ENCODE results near the gene GSK3B.
"Not testable (repeated sequence)": the region's sequence is repeated elsewhere in the genome, so short reads cannot be mapped to it uniquely, and the experiment has no call there.

Gene GSK3B

GRCh38 chr3:120062474-120062873, 31.8 kb downstream of the GSK3B start:
- Mint-ChIP-seq H3K9me3 (peaks cover 15% of the 10 kb centered on the region), H3K4me1 (peaks cover 12% of the 10 kb centered on the region), H3K27me3 (ENCODE audit: low read depth, poor library complexity) (no peaks in the 10 kb centered on the region), H3K4me3 (no peak overlapping the region), H3K36me3 (ENCODE audit: low read depth) (peaks cover 37% of the 10 kb centered on the region), H3K27ac (no peak overlapping the region)
- TF ChIP-seq, protein P1, sequence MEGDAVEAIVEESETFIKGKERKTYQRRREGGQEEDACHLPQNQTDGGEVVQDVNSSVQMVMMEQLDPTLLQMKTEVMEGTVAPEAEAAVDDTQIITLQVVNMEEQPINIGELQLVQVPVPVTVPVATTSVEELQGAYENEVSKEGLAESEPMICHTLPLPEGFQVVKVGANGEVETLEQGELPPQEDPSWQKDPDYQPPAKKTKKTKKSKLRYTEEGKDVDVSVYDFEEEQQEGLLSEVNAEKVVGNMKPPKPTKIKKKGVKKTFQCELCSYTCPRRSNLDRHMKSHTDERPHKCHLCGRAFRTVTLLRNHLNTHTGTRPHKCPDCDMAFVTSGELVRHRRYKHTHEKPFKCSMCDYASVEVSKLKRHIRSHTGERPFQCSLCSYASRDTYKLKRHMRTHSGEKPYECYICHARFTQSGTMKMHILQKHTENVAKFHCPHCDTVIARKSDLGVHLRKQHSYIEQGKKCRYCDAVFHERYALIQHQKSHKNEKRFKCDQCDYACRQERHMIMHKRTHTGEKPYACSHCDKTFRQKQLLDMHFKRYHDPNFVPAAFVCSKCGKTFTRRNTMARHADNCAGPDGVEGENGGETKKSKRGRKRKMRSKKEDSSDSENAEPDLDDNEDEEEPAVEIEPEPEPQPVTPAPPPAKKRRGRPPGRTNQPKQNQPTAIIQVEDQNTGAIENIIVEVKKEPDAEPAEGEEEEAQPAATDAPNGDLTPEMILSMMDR (IDR thresholded peaks at IDR 0.05) = no peak
- DNase-seq = no peak

DNA sequence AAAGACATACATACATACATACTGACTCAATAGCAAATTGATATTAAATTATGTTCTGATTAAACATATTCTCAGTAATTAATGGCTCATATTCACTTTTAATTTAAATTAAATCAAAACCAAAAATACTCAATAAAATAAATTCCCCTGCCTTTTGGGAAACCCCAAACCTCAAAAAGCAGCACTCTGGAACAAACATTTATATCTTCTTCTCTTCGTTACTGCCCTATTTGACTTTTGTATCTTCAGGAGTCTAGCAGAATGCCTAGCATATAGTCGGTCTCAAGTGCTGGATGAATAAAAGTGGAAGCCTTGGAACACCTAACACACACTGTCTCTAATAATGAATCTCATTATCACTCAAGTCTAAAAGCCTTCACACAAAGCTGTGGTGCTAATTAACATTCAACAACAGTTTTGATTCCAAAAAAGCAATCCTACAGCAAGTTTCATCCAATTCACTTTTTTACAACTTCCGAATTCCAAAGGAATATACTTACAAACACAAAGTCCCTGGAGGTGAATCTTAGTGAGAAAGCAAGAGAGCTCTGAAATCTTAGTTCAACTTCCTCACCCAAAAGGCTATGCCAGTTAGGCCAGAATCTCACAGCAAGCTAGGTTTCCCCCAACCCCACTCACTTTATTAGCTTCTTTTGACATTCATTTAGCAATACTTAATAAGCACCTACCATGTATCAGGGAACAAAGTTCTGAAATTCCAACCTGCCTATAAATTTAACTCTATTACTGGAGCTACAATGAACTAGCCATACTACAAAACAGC, 35.0 kb downstream of the GSK3B start:
- Mint-ChIP-seq H3K27me3 (ENCODE audit: low read depth, poor library complexity) (peaks cover 2% of the 10 kb centered on the region), H3K4me3 (no peak overlapping the region), H3K4me1 (peaks cover 12% of the 10 kb centered on the region), H3K9me3 (peaks cover 24% of the 10 kb centered on the region), H3K36me3 (ENCODE audit: low read depth) (peaks cover 39% of the 10 kb centered on the region), H3K27ac (peak overlapping the region; percentile 19)
- DNase-seq = no peak
- TF ChIP-seq, protein P1 (IDR thresholded peaks at IDR 0.05) = no peak

DNA sequence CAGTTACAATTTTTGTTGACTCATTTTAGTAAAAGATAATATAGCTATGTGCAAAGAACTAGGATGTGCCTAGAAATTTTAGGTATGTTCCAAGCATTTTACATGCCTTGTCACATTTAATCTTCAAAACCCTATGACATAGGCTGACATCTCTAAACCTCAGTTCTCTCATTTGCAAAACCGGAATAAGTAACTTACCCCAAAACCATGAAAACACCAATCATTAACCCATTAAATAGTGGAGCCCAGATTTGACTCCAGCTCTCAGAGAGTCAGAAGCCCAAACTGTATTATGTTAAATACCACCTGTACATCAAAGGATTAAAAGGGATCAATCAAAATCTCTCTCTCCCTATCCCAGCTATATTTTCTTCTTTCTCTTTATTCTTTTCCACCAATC, 36.6 kb downstream of the GSK3B start:
- Mint-ChIP-seq H3K4me1 (peaks cover 14% of the 10 kb centered on the region), H3K27me3 (ENCODE audit: low read depth, poor library complexity) (peaks cover 2% of the 10 kb centered on the region), H3K27ac (no peak overlapping the region), H3K9me3 (peaks cover 35% of the 10 kb centered on the region), H3K36me3 (ENCODE audit: low read depth) (peaks cover 53% of the 10 kb centered on the region), H3K4me3 (no peak overlapping the region)
- DNase-seq = no peak
- TF ChIP-seq, protein P1 (IDR thresholded peaks at IDR 0.05) = no peak

DNA sequence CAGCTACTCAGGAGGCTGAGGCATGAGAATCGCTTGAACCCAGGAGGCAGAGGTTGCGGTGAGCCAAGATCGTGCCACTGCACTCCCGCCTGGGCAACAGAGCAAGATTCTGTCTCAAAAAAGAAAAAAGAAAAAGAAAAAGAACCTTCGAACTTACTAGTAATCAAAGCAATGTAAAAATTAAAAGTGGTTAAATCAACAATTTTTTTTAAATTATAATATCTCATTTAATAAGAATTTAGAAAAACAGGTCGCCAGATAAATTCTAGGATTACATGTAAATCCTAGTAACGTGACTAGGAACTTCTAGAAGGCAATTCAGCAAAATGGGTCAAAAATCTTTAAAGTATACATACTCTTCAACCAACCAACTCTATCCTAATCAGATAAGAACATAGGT, 37.2 kb downstream of the GSK3B start:
- DNase-seq = no peak
- Mint-ChIP-seq H3K27ac (no peak overlapping the region), H3K36me3 (ENCODE audit: low read depth) (peaks cover 57% of the 10 kb centered on the region), H3K9me3 (peaks cover 35% of the 10 kb centered on the region), H3K4me1 (peaks cover 19% of the 10 kb centered on the region), H3K4me3 (no peak overlapping the region), H3K27me3 (ENCODE audit: low read depth, poor library complexity) (peaks cover 2% of the 10 kb centered on the region)
- TF ChIP-seq, protein P1 (IDR thresholded peaks at IDR 0.05) = no peak

GRCh38 chr3:120053647-120054046, 40.6 kb downstream of the GSK3B start:
- peaks cover 76% of the 10 kb centered on the region for H3K36me3 Mint-ChIP-seq (ENCODE audit: low read depth)
- H3K4me1 Mint-ChIP-seq = peaks cover 16% of the 10 kb centered on the region
- H3K27ac Mint-ChIP-seq = peak overlapping the region; percentile 17
- H3K4me3 Mint-ChIP-seq; DNase-seq; H3K27me3 Mint-ChIP-seq (ENCODE audit: low read depth, poor library complexity): not testable (repeated sequence)
- peaks cover 49% of the 10 kb centered on the region for H3K9me3 Mint-ChIP-seq

DNA sequence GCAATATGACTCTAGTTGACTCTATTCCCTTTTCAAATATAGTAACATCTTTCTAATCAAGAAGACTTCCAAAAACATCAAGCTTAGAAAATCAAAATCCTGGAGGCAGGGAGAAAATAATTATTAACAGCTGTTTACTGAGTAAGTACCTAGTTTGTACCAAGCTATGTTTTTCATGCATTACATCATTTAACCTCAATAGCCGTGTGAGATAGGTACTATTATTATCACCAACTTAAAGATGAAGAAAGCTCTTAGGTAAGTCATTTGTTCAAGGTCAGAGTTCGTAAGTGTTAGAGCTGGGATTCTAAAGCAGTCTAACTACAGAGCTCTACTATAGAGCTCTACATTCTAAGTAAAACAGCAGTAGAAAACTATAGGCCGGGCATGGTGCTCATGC, 41.6 kb downstream of the GSK3B start:
- no peak for DNase-seq
- peaks cover 2% of the 10 kb centered on the region for H3K27me3 Mint-ChIP-seq (ENCODE audit: low read depth, poor library complexity)
- peaks cover 16% of the 10 kb centered on the region for H3K4me1 Mint-ChIP-seq
- TF ChIP-seq, protein P1 (IDR thresholded peaks at IDR 0.05) = no peak
- H3K27ac Mint-ChIP-seq = peak overlapping the region; percentile 34
- H3K36me3 Mint-ChIP-seq (ENCODE audit: low read depth) = peaks cover 82% of the 10 kb centered on the region
- no peak overlapping the region for H3K4me3 Mint-ChIP-seq
- H3K9me3 Mint-ChIP-seq = peaks cover 52% of the 10 kb centered on the region
